IMR-90 (cell line): ENCODE measurements around the gene CD300LG. TPM values are rescaled to one million over a fixed set of nuclear protein-coding genes. Genes with fewer than 3 reads are reported as not detected.

ENCODE experiments used
- ATAC-seq: fragments of 200-7000 bp; cut with Tn5 transposase; 2 replicates; pipeline ENCODE4 v1.9.1; 2020; ENCODE audit warnings: low read depth, mild to moderate bottlenecking, moderate library complexity
- BruUV-seq: library from RNA; stranded (reverse); fragments of 400-500 nt; replicated peaks from 2 replicates; lab custom pipeline; 2021; lab: Mats Ljungman, UMichigan
- CTCF ChIA-PET: fragments of 300-600 bp; formaldehyde crosslinking; extraction: SDS; loops from one replicate; lab custom pipeline; 2021; ENCODE audit warnings: antibody characterized with exemption; lab: Yijun Ruan, JAX
- POLR2A ChIA-PET: fragments of 300-600 bp; sonication (Branson Sonifier 250); formaldehyde crosslinking; loops from one replicate; lab custom pipeline; 2022; ENCODE audit warnings: antibody characterized with exemption; ENCODE audit not compliant: unreplicated experiment; lab: Charles Lee
- DNase-seq: peaks from one replicate; pipeline ENCODE4 v3.0.0; 2013
- H2AFZ ChIP-seq: replicated peaks from 2 replicates; pipeline ENCODE3; 2013; ENCODE audit warnings: low read length, mild to moderate bottlenecking; ENCODE audit not compliant: poor library complexity
- H2AK5ac ChIP-seq: 2 replicates; pipeline ENCODE4 v1.6.1; 2013; ENCODE audit warnings: low read depth, low read length, inconsistent platforms
- H2AK9ac ChIP-seq: replicated peaks from 2 replicates; pipeline ENCODE3; 2013; ENCODE audit warnings: mild to moderate bottlenecking, low read depth, low read length, moderate library complexity; ENCODE audit not compliant: poor library complexity
- H2BK120ac ChIP-seq: 2 replicates; pipeline ENCODE4 v1.6.1; 2013; ENCODE audit warnings: low read depth, low read length, inconsistent platforms
- H2BK15ac ChIP-seq: 3 replicates; pipeline ENCODE4 v1.6.1; 2013; ENCODE audit warnings: low read depth, low read length, inconsistent platforms
- H2BK20ac ChIP-seq: 2 replicates; pipeline ENCODE4 v1.6.1; 2013; ENCODE audit warnings: low read depth, mild to moderate bottlenecking, inconsistent platforms, low read length, moderate library complexity
- H2BK5ac ChIP-seq: 2 replicates; pipeline ENCODE4 v1.6.1; 2013; ENCODE audit warnings: mild to moderate bottlenecking, low read depth, low read length, inconsistent platforms; ENCODE audit not compliant: poor library complexity, severe bottlenecking
- H3K14ac ChIP-seq: replicated peaks from 2 replicates; pipeline ENCODE4 v1.6.1; 2013; ENCODE audit warnings: low read depth, low read length, inconsistent platforms
- H3K18ac ChIP-seq: 2 replicates; pipeline ENCODE4 v1.6.1; 2013; ENCODE audit warnings: low read depth, low read length, control low read depth
- H3K23ac ChIP-seq: 2 replicates; pipeline ENCODE4 v1.6.1; 2013; ENCODE audit warnings: low read depth, low read length, inconsistent platforms
- H3K27ac ChIP-seq: 2 replicates; pipeline ENCODE4 v1.5.1; 2013; ENCODE audit warnings: mild to moderate bottlenecking, control low read depth, low read length; ENCODE audit not compliant: insufficient read depth
- H3K27me3 ChIP-seq: 2 replicates; pipeline ENCODE4 v1.6.1; 2013; ENCODE audit warnings: low read length; ENCODE audit not compliant: control insufficient read depth, insufficient read depth
- H3K36me3 ChIP-seq: 2 replicates; pipeline ENCODE4 v1.6.1; 2013; ENCODE audit warnings: low read length, mixed read lengths; ENCODE audit not compliant: control insufficient read depth, insufficient read depth
- H3K4ac ChIP-seq: 2 replicates; pipeline ENCODE4 v1.6.1; 2013; ENCODE audit warnings: low read depth, low read length, inconsistent platforms
- H3K4me1 ChIP-seq: 2 replicates; pipeline ENCODE4 v1.6.1; 2013; ENCODE audit warnings: low read length, mixed read lengths; ENCODE audit not compliant: control insufficient read depth, insufficient read depth
- H3K4me2 ChIP-seq: 2 replicates; pipeline ENCODE4 v1.6.1; 2013; ENCODE audit warnings: low read depth, mild to moderate bottlenecking, control low read depth, low read length, moderate library complexity
- H3K4me3 ChIP-seq: 2 replicates; pipeline ENCODE4 v1.5.1; 2013; ENCODE audit warnings: low read depth, mild to moderate bottlenecking, control low read depth, low read length, moderate library complexity; ENCODE audit not compliant: insufficient read depth
- H3K56ac ChIP-seq: 2 replicates; pipeline ENCODE4 v1.6.1; 2013; ENCODE audit warnings: low read length, inconsistent platforms; ENCODE audit not compliant: insufficient read depth; ENCODE audit errors: extremely low read depth
- H3K79me1 ChIP-seq, 2 experiments: 2 replicates each; pipeline ENCODE4 v1.6.1; 2013; ENCODE audit warnings: low read length in 2 of 2, inconsistent platforms in 1 of 2, low read depth in 1 of 2
- H3K9ac ChIP-seq: 2 replicates; pipeline ENCODE4 v1.6.1; 2013; ENCODE audit warnings: low read depth, low read length, control low read depth
- H3K9me1 ChIP-seq: 2 replicates; pipeline ENCODE4 v1.6.1; 2013; ENCODE audit warnings: low read length, inconsistent platforms; ENCODE audit not compliant: insufficient read depth
- H3K9me3 ChIP-seq: 2 replicates; pipeline ENCODE4 v1.6.1; 2013; ENCODE audit warnings: low read length; ENCODE audit not compliant: control insufficient read depth, insufficient read depth
- H4K20me1 ChIP-seq: 2 replicates; pipeline ENCODE4 v1.6.1; 2013; ENCODE audit warnings: low read length, inconsistent platforms; ENCODE audit not compliant: insufficient read depth
- H4K5ac ChIP-seq: 2 replicates; pipeline ENCODE4 v1.6.1; 2013; ENCODE audit warnings: mild to moderate bottlenecking, low read depth, low read length, control low read depth
- H4K8ac ChIP-seq, 2 experiments: 2 replicates each; pipeline ENCODE4 v1.6.1; 2013; ENCODE audit warnings: low read depth in 2 of 2, low read length in 2 of 2, control low read depth in 1 of 2, inconsistent platforms in 1 of 2
- H4K91ac ChIP-seq: 2 replicates; pipeline ENCODE4 v1.6.1; 2013; ENCODE audit warnings: low read depth, low read length, inconsistent platforms; ENCODE audit not compliant: insufficient read depth
- MXI1 ChIP-seq: IDR thresholded peaks from 2 replicates; pipeline ENCODE4 v1.6.1; 2012; ENCODE audit warnings: low read depth, mild to moderate bottlenecking, low read length, moderate library complexity, borderline replicate concordance
- RFX5 ChIP-seq: IDR thresholded peaks from 2 replicates; pipeline ENCODE4 v1.8.0; 2012; ENCODE audit warnings: low read depth, mild to moderate bottlenecking, low read length, moderate library complexity
- WGBS, 2 experiments: methylation state at CpG; one replicate each; pipeline versions ENCODE4 v1.1.5 to v1.1.7; 2013; ENCODE audit warnings: missing lambda C conversion rate in 2 of 2; ENCODE audit not compliant: insufficient read length in 1 of 2; ENCODE audit errors: extremely low coverage in 2 of 2; 5-methylcytosine and 5-hydroxymethylcytosine counted together
- dilution Hi-C: fragments of 300-500 bp; cut with HindIII; formaldehyde crosslinking; loops from one replicate; pipeline ENCODE4 v1.14.3; 2018; ENCODE audit warnings: low sequenced_read_pairs; ENCODE audit not compliant: unreplicated experiment
- in situ Hi-C: fragments of 300-500 bp; cut with MboI; formaldehyde crosslinking; loops from 3 replicates; pipeline ENCODE4 v1.14.3; 2019; ENCODE audit warnings: low sequenced_read_pairs, inconsistent platforms, mixed read lengths
- intact Hi-C: fragments of 100-400 bp; cut with micrococcal nuclease; formaldehyde crosslinking; loops from 2 replicates; pipeline ENCODE4 v1.10.0; 2022
- polyA plus RNA-seq, 3 experiments: library from polyadenylated mRNA; depleted of rRNA; stranded (reverse); fragments of >200 nt; gene quantifications; 2 replicates each; pipeline ENCODE4 v1.2.3, GENCODE V29; 2012; ENCODE audit warnings: low replicate concordance in 1 of 3
- total RNA-seq: library from RNA; depleted of rRNA; stranded (reverse); fragments of >200 nt; gene quantifications from 2 replicates; pipeline ENCODE4 v1.2.3, GENCODE V29; 2012

Gene CD300LG
- total and polyA plus RNA-seq, 2 of the 4 experiments (the other 2 are of a cell fraction) = not detected

DNA sequence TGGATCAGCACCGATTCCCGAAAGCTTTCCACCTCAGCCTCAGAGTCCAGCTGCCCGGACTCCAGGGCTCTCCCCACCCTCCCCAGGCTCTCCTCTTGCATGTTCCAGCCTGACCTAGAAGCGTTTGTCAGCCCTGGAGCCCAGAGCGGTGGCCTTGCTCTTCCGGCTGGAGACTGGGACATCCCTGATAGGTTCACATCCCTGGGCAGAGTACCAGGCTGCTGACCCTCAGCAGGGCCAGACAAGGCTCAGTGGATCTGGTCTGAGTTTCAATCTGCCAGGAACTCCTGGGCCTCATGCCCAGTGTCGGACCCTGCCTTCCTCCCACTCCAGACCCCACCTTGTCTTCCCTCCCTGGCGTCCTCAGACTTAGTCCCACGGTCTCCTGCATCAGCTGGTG, 15.0 kb downstream of the CD300LG start:
- Histone ChIP-seq H2BK120ac (no peak overlapping the region), H3K23ac (no peak overlapping the region), H3K4me1 (no peaks in the 10 kb centered on the region), H3K9me1 (no peaks in the 10 kb centered on the region), H3K79me1 (no peaks in the 10 kb centered on the region), H2BK15ac (no peak overlapping the region), H3K4me3 (no peak overlapping the region), H3K14ac (no peak overlapping the region), H3K9ac (no peak overlapping the region), H2BK5ac (no peak overlapping the region), H3K36me3 (no peaks in the 10 kb centered on the region), H3K56ac (no peak overlapping the region), H4K8ac (no peak overlapping the region), H3K4ac (no peak overlapping the region), H2AK9ac (no peak overlapping the region), H2AFZ (no peak overlapping the region), H2AK5ac (no peak overlapping the region), H4K91ac (no peak overlapping the region), H3K18ac (no peak overlapping the region), H3K4me2 (no peak overlapping the region), H2BK20ac (no peak overlapping the region), H3K27ac (no peak overlapping the region), H4K5ac (no peak overlapping the region), H3K27me3 (peaks cover 81% of the 10 kb centered on the region), H4K20me1 (no peaks in the 10 kb centered on the region), H3K9me3 (no peaks in the 10 kb centered on the region)
- intact Hi-C loops = no loop called here
- in situ Hi-C loops = no loop called here
- no peak for DNase-seq
- ChIA-PET CTCF (no interaction called here), POLR2A (no interaction called here)
- TF ChIP-seq MXI1 = no peak
- no peak for TF ChIP-seq RFX5
- dilution Hi-C loops = no loop called here
- no TSS peak for BruUV-seq
- no peak for ATAC-seq
- WGBS, 2 experiments = 50% methylated on average over 2 of the region's 9 CpGs; no CpG with 5 or more reads in 1 of the 2 experiments
